A549 (cell line): ENCODE results near the gene TBC1D32. TPM values are rescaled to one million over a fixed set of nuclear protein-coding genes. Genes with fewer than 3 reads are reported as not detected.

Experiments
- ATAC-seq, 2 experiments: fragments of 200-7000 bp in 1 of 2; fragments of >200 bp in 1 of 2; cut with Nextera tagmentation in 1 of 2; cut with Tn5 transposase in 1 of 2; 3 replicates each; pipeline versions ENCODE4 v1.8.0 to v1.9.1; 2018 to 2020; ENCODE audit warnings: mild to moderate bottlenecking in 1 of 2, moderate library complexity in 1 of 2
- CTCF ChIA-PET: fragments of 300-600 bp; sonication (Branson Sonifier 250); formaldehyde crosslinking; extraction: SDS; loops from one replicate; lab custom pipeline; 2021; ENCODE audit warnings: antibody characterized with exemption, inconsistent platforms; lab: Yijun Ruan, JAX
- POLR2A ChIA-PET: fragments of 350-600 bp; formaldehyde crosslinking; extraction: SDS; loops from one replicate; lab custom pipeline; 2021; ENCODE audit warnings: antibody characterized with exemption, inconsistent platforms; lab: Yijun Ruan, JAX
- DNase-seq, 2 experiments: peaks; one replicate each; pipeline versions ENCODE4 v3.0.0 to v3.0.0-alpha.2; 2011 to 2016; ENCODE audit warnings: low read depth in 1 of 2, low spot score in 1 of 2
- FAIRE-seq: peaks from 2 replicates; lab custom pipeline; 2011; peaks lifted over from hg19 to GRCh38; lab: Jason Lieb, UNC
- H3K27ac ChIP-seq, 2 experiments: fragments of >200 bp; sonication (Bioruptor Twin); formaldehyde crosslinking; 3 replicates each; pipeline ENCODE4 v1.5.1; 2016 to 2017
- H3K4me1 ChIP-seq: fragments of >200 bp; sonication (Bioruptor Twin); formaldehyde crosslinking; 3 replicates; pipeline ENCODE4 v1.6.1; 2016
- H3K4me2 ChIP-seq: fragments of >200 bp; sonication (Bioruptor Twin); formaldehyde crosslinking; 3 replicates; pipeline ENCODE4 v1.6.1; 2016
- H3K4me3 ChIP-seq: fragments of >200 bp; sonication (Bioruptor Twin); formaldehyde crosslinking; 3 replicates; pipeline ENCODE4 v1.5.1; 2016
- H3K9me3 ChIP-seq: fragments of >200 bp; sonication (Bioruptor Twin); formaldehyde crosslinking; 3 replicates; pipeline ENCODE4 v1.6.1; 2016
- BHLHE40 ChIP-seq: IDR thresholded peaks from 2 replicates; pipeline ENCODE4 v1.6.1; 2012; ENCODE audit warnings: low read depth, low read length, inconsistent platforms
- CBX8 ChIP-seq: fragments of 200-600 bp; sonication (generic); IDR thresholded peaks from 2 replicates; pipeline ENCODE4 v1.6.1; 2016
- CEBPB ChIP-seq, 2 experiments: fragments of >200 bp in 1 of 2; sonication (Bioruptor Twin) in 1 of 2; formaldehyde crosslinking in 1 of 2; IDR thresholded peaks; 2 replicates each; pipeline ENCODE4 v1.6.1; 2012 to 2016
- FOSL2 ChIP-seq, 2 experiments: fragments of 450-650 bp in 1 of 2; fragments of >200 bp in 1 of 2; sonication (Bioruptor Twin) in 1 of 2; formaldehyde crosslinking; IDR thresholded peaks; 2 replicates each; pipeline versions ENCODE4 v1.5.0 to v1.6.1; 2016 to 2020; ENCODE audit warnings: mild to moderate bottlenecking in 1 of 2, moderate library complexity in 1 of 2
- FOXS1 ChIP-seq: fragments of 250-450 bp; sonication (Bioruptor Pico); IDR thresholded peaks from 2 replicates; pipeline ENCODE4 v1.5.0; 2020; ENCODE audit warnings: mild to moderate bottlenecking, moderate library complexity
- HOXB5 ChIP-seq: fragments of 250-450 bp; sonication (Bioruptor Pico); IDR thresholded peaks from 2 replicates; pipeline ENCODE4 v1.5.0; 2020; ENCODE audit warnings: mild to moderate bottlenecking, moderate library complexity
- JUN ChIP-seq, 2 experiments: fragments of >200 bp; sonication (Bioruptor Twin); formaldehyde crosslinking; IDR thresholded peaks; 2 replicates in 1 of 2; 3 replicates in 1 of 2; pipeline ENCODE4 v1.6.1; 2016 to 2017
- KDM1A ChIP-seq: fragments of 200-600 bp; sonication (generic); IDR thresholded peaks from 2 replicates; pipeline ENCODE4 v1.6.1; 2016; ENCODE audit warnings: low read depth, mild to moderate bottlenecking
- MAFK ChIP-seq: fragments of 450-650 bp; IDR thresholded peaks from 2 replicates; pipeline ENCODE4 v1.6.1; 2014; ENCODE audit not compliant: partially characterized antibody
- MYC ChIP-seq: IDR thresholded peaks from 2 replicates; pipeline ENCODE4 v1.6.1; 2012; ENCODE audit warnings: mild to moderate bottlenecking, inconsistent platforms, low read length, improper control_type of control experiment, borderline replicate concordance
- NFE2L2 ChIP-seq: fragments of 150-350 bp; conservative IDR thresholded peaks from 2 replicates; pipeline ENCODE4 v1.6.1; 2014; ENCODE audit warnings: low read length
- NR3C1 ChIP-seq: fragments of >200 bp; sonication (Bioruptor Twin); formaldehyde crosslinking; IDR thresholded peaks from 3 replicates; pipeline ENCODE4 v1.6.1; 2017
- PHF8 ChIP-seq: fragments of 200-600 bp; sonication (generic); IDR thresholded peaks from 2 replicates; pipeline ENCODE4 v1.6.1; 2016; ENCODE audit warnings: low read depth, mild to moderate bottlenecking, antibody characterized with exemption, moderate library complexity, borderline replicate concordance
- POLR2A ChIP-seq: IDR thresholded peaks from 2 replicates; pipeline ENCODE4 v1.6.1; 2012; ENCODE audit warnings: mild to moderate bottlenecking, low read length
- RAD21 ChIP-seq, 2 experiments: fragments of >200 bp in 1 of 2; sonication (Bioruptor Twin) in 1 of 2; formaldehyde crosslinking in 1 of 2; IDR thresholded peaks in 1 of 2; conservative IDR thresholded peaks in 1 of 2; 2 replicates in 1 of 2; 3 replicates in 1 of 2; pipeline ENCODE4 v1.6.1; 2012 to 2018; ENCODE audit warnings: inconsistent platforms in 1 of 2
- WGBS: methylation state at CpG from one replicate; pipeline ENCODE4 v1.1.6; 2017; ENCODE audit errors: missing lambda C conversion rate; 5-methylcytosine and 5-hydroxymethylcytosine counted together
- polyA minus RNA-seq: library from RNA; depleted of rRNA, polyadenylated mRNA; stranded (reverse); fragments of >200 nt; gene quantifications from 2 replicates; pipeline ENCODE4 v1.2.3, GENCODE V29; 2011; rRNA and poly(A)+ RNA removed
- polyA plus RNA-seq, 4 experiments: library from polyadenylated mRNA; depleted of rRNA in 3 of 4; stranded (reverse); fragments of >200 nt; fragmentation: RNase III in 1 of 4; extraction: RNeasy Plus Mini Kit Qiagen cat#74134 plus additional on column Dnase treatment in 1 of 4; gene quantifications; 2 replicates in 3 of 4; 3 replicates in 1 of 4; pipeline ENCODE4 v1.2.3, GENCODE V29; 2011 to 2017
- TF ChIP-seq, protein P1 (sequence below): fragments of >200 bp; sonication (Bioruptor Twin); formaldehyde crosslinking; IDR thresholded peaks from 2 replicates; pipeline ENCODE4 v1.6.1; 2016
- TF ChIP-seq, protein P2 (sequence below): fragments of 250-450 bp; sonication (Bioruptor Pico); IDR thresholded peaks from 2 replicates; pipeline ENCODE4 v1.5.0; 2021; ENCODE audit warnings: mild to moderate bottlenecking, moderate library complexity, borderline replicate concordance
- TF ChIP-seq, protein P3 (sequence below): IDR thresholded peaks from 2 replicates; pipeline ENCODE4 v1.6.1; 2012
- TF ChIP-seq, protein P4 (sequence below): IDR thresholded peaks from 2 replicates; pipeline ENCODE4 v1.6.1; 2012; ENCODE audit warnings: low read depth, borderline replicate concordance

TBC1D32 gene, protein sequence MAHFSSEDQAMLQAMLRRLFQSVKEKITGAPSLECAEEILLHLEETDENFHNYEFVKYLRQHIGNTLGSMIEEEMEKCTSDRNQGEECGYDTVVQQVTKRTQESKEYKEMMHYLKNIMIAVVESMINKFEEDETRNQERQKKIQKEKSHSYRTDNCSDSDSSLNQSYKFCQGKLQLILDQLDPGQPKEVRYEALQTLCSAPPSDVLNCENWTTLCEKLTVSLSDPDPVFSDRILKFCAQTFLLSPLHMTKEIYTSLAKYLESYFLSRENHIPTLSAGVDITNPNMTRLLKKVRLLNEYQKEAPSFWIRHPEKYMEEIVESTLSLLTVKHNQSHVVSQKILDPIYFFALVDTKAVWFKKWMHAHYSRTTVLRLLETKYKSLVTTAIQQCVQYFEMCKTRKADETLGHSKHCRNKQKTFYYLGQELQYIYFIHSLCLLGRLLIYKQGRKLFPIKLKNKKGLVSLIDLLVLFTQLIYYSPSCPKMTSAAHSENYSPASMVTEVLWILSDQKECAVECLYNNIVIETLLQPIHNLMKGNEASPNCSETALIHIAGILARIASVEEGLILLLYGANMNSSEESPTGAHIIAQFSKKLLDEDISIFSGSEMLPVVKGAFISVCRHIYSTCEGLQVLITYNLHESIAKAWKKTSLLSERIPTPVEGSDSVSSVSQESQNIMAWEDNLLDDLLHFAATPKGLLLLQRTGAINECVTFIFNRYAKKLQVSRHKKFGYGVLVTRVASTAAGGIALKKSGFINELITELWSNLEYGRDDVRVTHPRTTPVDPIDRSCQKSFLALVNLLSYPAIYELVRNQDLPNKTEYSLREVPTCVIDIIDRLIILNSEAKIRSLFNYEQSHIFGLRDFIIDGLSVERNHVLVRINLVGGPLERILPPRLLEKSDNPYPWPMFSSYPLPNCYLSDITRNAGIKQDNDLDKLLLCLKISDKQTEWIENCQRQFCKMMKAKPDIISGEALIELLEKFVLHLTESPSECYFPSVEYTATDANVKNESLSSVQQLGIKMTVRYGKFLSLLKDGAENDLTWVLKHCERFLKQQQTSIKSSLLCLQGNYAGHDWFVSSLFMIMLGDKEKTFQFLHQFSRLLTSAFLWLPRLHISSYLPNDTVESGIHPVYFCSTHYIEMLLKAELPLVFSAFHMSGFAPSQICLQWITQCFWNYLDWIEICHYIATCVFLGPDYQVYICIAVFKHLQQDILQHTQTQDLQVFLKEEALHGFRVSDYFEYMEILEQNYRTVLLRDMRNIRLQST
- polyA plus RNA-seq (2011; rRNA removed) (4.4 TPM in 2 replicates), polyA plus RNA-seq (2017; fragmentation: RNase III; extraction: RNeasy Plus Mini Kit Qiagen cat#74134 plus additional on column Dnase treatment) (2.1 to 2.6 TPM (median 2.1 TPM) in 3 replicates), polyA minus RNA-seq (4.2 and 4.6 TPM in 2 replicates)
- polyA plus RNA-seq (2012; cell fraction: cytosol; rRNA removed), result 0.71 TPM in 2 replicates
- 1.8 and 3.0 TPM in 2 replicates for polyA plus RNA-seq (2012; cell fraction: nucleus; rRNA removed)

DNA sequence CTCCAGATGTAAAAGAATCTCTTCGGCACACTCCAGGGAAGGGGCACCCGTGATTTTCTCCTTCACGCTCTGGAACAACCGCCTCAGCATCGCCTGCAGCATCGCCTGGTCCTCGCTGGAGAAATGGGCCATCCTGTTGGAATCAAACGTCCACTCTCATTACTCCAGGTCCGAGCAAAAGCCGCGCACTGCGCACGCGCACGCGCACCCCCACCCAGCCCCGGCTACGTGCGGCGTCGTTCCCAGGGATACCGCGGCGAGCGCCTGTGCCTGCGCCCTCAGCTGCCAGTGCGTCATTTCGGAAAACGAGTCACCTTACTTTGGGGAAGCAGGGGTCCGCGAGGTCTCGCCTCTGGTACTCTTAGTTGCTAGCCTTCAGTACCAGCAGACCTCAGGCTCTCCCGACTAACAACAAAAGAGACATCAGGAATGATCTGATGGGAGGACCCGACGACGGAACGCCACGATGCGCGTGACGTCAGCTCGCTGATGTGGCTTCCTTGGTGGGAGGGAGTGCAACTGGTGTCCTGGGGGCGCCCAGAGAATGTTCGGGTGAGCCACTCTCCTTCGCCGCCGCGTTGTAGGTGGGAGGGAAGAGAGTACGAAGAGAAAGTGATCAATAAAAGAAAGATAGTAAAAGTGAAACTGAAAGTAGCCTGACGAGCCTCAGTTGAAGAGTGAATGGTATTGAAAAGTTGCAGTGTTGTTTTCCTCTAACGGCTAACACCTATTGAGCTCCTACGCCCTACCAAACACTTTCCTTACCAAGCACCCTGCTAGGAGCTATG, at the start of gene TBC1D32:
Gene TBC1D32, minus strand, starts transcription at position 182 of the 788 bp plus-strand sequence. Its CDS starts 50 bp downstream, at position 132.
- Histone ChIP-seq H3K27ac (peak within 1 kb of the TSS; percentile 81 to 91), H3K4me3 (peak within 1 kb of the TSS; percentile 49), H3K4me1 (peaks cover 15% of the 10 kb centered on the region), H3K4me2 (peak within 1 kb of the TSS; percentile 92), H3K9me3 (no peaks in the 10 kb centered on the region)
- ChIA-PET CTCF (interaction anchor here (1.4 kb wide), 1 partner anchor 18 kb away, joined by 3 read pairs; no protein-coding TSS in a partner anchor), POLR2A (interaction anchor here (0.8 kb wide), 1 partner anchor 9 kb away, joined by 3 read pairs; no protein-coding TSS in a partner anchor)
- WGBS, result 0% methylated on average over 26 of the region's 52 CpGs
- FAIRE-seq (no peak), ATAC-seq (peak; percentile 99 to 100), DNase-seq (peak; percentile 77 to 88)
- TF ChIP-seq NR3C1 (no peak), HOXB5 (no peak), POLR2A (peak; percentile 72), JUN (IDR thresholded peaks at IDR 0.05) (peak in 1 of 2 experiments; percentile 46; a peak in 1 of 5 replicates), FOSL2 (IDR thresholded peaks at IDR 0.05) (no peak), FOSL2 (CRISPR knock-in tag; IDR thresholded peaks at IDR 0.05) (peak; percentile 51; the same call in 1 of the 2 replicates), RAD21 (conservative IDR thresholded peaks at IDR 0.05 in 1 of 2, IDR thresholded peaks at IDR 0.05 in 1 of 2) (no peak), MYC (no peak), KDM1A (no peak), PHF8 (0 out of 2 replicates have a peak, but pooled peaks have one; percentile 30), BHLHE40 (no peak)
- TF ChIP-seq, protein P1, sequence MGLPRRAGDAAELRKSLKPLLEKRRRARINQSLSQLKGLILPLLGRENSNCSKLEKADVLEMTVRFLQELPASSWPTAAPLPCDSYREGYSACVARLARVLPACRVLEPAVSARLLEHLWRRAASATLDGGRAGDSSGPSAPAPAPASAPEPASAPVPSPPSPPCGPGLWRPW, result no peak
- TF ChIP-seq, protein P2, sequence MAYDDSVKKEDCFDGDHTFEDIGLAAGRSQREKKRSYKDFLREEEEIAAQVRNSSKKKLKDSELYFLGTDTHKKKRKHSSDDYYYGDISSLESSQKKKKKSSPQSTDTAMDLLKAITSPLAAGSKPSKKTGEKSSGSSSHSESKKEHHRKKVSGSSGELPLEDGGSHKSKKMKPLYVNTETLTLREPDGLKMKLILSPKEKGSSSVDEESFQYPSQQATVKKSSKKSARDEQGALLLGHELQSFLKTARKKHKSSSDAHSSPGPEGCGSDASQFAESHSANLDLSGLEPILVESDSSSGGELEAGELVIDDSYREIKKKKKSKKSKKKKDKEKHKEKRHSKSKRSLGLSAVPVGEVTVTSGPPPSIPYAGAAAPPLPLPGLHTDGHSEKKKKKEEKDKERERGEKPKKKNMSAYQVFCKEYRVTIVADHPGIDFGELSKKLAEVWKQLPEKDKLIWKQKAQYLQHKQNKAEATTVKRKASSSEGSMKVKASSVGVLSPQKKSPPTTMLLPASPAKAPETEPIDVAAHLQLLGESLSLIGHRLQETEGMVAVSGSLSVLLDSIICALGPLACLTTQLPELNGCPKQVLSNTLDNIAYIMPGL (CRISPR knock-in tag), result no peak
- TF ChIP-seq, protein P3, sequence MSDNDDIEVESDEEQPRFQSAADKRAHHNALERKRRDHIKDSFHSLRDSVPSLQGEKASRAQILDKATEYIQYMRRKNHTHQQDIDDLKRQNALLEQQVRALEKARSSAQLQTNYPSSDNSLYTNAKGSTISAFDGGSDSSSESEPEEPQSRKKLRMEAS, result peak; percentile 68
- TF ChIP-seq, protein P4, sequence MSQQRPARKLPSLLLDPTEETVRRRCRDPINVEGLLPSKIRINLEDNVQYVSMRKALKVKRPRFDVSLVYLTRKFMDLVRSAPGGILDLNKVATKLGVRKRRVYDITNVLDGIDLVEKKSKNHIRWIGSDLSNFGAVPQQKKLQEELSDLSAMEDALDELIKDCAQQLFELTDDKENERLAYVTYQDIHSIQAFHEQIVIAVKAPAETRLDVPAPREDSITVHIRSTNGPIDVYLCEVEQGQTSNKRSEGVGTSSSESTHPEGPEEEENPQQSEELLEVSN, result peak; percentile 59

DNA sequence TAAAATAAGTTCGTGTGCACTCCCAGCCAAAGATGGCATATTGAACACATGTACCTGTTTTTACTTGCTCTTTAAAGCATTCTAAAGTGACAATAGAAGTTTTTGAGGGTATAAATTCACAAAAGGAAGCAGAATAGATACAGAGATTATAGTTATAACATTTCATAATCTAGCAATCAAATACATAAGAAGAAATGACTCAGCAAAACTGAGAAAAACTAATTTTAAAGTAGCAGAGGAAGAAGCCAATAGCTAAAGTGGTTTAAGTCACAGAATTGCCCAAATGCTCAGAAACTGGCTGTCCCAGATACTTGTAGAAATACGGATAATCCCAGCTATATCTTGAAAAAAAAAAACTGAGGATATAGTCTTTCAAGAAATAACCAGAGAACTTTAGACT, 49.2 kb upstream of the TBC1D32 start:
- ATAC-seq (no peak), DNase-seq (no peak), FAIRE-seq (no peak)
- 0 out of 3 replicates have a peak, but pooled peaks cover 4% of the 10 kb centered on the region for H3K4me1 ChIP-seq
- ChIA-PET POLR2A (no interaction called here), CTCF (interaction anchor here (1.2 to 1.4 kb wide), 2 partner anchors 17 to 801 kb away, joined by 3 read pairs; no protein-coding TSS in a partner anchor)
- TF ChIP-seq MAFK (peak; percentile 70), HOXB5 (no peak), NFE2L2 (peak; percentile 50; the same call in 1 of the 2 replicates), CBX8 (no peak), CEBPB (IDR thresholded peaks at IDR 0.05) (no peak), FOXS1 (CRISPR knock-in tag) (no peak)
- WGBS, result 68% methylated on average over 2 of the region's 2 CpGs
- H3K4me3 ChIP-seq, result no peak overlapping the region
- 0 out of 6 replicates have a peak overlapping the region, but pooled peaks have one; percentile 8 to 48 for H3K27ac ChIP-seq
- no peak overlapping the region for H3K4me2 ChIP-seq
- H3K9me3 ChIP-seq, result no peaks in the 10 kb centered on the region
